Kidney (tissue), 14 donors: ENCODE measurements around the gene DSG4. TPM values are rescaled to one million over a fixed set of nuclear protein-coding genes. Genes with fewer than 3 reads are reported as not detected.

Experiments
- DNase-seq, 5 donors: peaks; one replicate each; pipeline ENCODE4 v3.0.0-alpha.2; 2013 to 2020
- FAIRE-seq: peaks from 2 replicates; lab custom pipeline; 2012; peaks lifted over from hg19 to GRCh38; lab: Jason Lieb, UNC
- H3K27ac ChIP-seq, 2 donors: one replicate each; pipeline ENCODE4 v1.7.0; 2013; ENCODE audit warnings: low read depth in 2 of 2, low read length in 2 of 2, inconsistent platforms in 1 of 2
- H3K27me3 ChIP-seq: one replicate; pipeline ENCODE4 v1.7.1; 2013; ENCODE audit warnings: low read length, inconsistent platforms; ENCODE audit not compliant: control insufficient read depth, insufficient read depth
- H3K36me3 ChIP-seq, 3 donors: one replicate each; pipeline versions ENCODE4 v1.7.0 to v1.7.1; 2013; ENCODE audit warnings: low read length in 3 of 3, control low read depth in 1 of 3, inconsistent platforms in 1 of 3; ENCODE audit not compliant: insufficient read depth in 3 of 3, control insufficient read depth in 2 of 3
- H3K4me1 ChIP-seq, 3 donors: one replicate each; pipeline versions ENCODE4 v1.7.0 to v1.7.1; 2013; ENCODE audit warnings: low read length in 3 of 3, inconsistent platforms in 1 of 3, low read depth in 1 of 3; ENCODE audit not compliant: control insufficient read depth in 2 of 3, insufficient read depth in 2 of 3
- H3K4me3 ChIP-seq, 3 donors: one replicate each; pipeline versions ENCODE4 v1.7.0 to v1.8.1; 2013; ENCODE audit warnings: low read length in 3 of 3, control low read depth in 1 of 3, inconsistent platforms in 1 of 3
- H3K9ac ChIP-seq, 3 donors: one replicate each; pipeline versions ENCODE4 v1.7.0 to v1.7.1; 2013; ENCODE audit warnings: low read length in 3 of 3, control low read depth in 1 of 3, inconsistent platforms in 1 of 3
- H3K9me3 ChIP-seq, 3 donors: one replicate each; pipeline versions ENCODE4 v1.7.0 to v1.7.1; 2013; ENCODE audit warnings: low read length in 3 of 3, control low read depth in 1 of 3, inconsistent platforms in 1 of 3; ENCODE audit not compliant: control insufficient read depth in 2 of 3, insufficient read depth in 1 of 3
- intact Hi-C: fragments of 100-400 bp; cut with DNase I; formaldehyde crosslinking; loops from one replicate; pipeline ENCODE4 v1.11.1; 2022
- polyA plus RNA-seq: library from polyadenylated mRNA; stranded (reverse); fragments of 350-450 nt; fragmentation: Illumina TruSeq; extraction: RNeasy Lipid Tissue Mini Kit (QIAGEN cat#74804); gene quantifications from one replicate; pipeline ENCODE4 v1.2.3, GENCODE V29; 2014; ENCODE audit warnings: low read depth, low replicate concordance; ENCODE audit not compliant: insufficient read depth
- total RNA-seq: library from RNA; stranded (reverse); fragmentation: NEBNext Ultra II Directional; extraction: Animal tissue kit (Norgen Biotek cat#: 25700); gene quantifications from one replicate; pipeline ENCODE4 v1.2.1, GENCODE V29; 2021
- TF ChIP-seq, protein P1 (sequence below): IDR thresholded peaks from 3 replicates; pipeline ENCODE4 v1.5.1; 2012; ENCODE audit warnings: mild to moderate bottlenecking, moderate library complexity, borderline replicate concordance; ENCODE audit not compliant: insufficient read depth; ENCODE audit errors: extremely low read depth
- donor health status: control.
- donor health status: control.
- donor health status: control.
- donor health status: control.
- donor health status: control.
- donor health status: DM: yes; HTN: yes; CAD: no.
- donor health status: Normal renal cell carcinoma (clear cell type).

DSG4 gene
- total and polyA plus RNA-seq, 2 donors from 2014 or later, result not detected

DNA sequence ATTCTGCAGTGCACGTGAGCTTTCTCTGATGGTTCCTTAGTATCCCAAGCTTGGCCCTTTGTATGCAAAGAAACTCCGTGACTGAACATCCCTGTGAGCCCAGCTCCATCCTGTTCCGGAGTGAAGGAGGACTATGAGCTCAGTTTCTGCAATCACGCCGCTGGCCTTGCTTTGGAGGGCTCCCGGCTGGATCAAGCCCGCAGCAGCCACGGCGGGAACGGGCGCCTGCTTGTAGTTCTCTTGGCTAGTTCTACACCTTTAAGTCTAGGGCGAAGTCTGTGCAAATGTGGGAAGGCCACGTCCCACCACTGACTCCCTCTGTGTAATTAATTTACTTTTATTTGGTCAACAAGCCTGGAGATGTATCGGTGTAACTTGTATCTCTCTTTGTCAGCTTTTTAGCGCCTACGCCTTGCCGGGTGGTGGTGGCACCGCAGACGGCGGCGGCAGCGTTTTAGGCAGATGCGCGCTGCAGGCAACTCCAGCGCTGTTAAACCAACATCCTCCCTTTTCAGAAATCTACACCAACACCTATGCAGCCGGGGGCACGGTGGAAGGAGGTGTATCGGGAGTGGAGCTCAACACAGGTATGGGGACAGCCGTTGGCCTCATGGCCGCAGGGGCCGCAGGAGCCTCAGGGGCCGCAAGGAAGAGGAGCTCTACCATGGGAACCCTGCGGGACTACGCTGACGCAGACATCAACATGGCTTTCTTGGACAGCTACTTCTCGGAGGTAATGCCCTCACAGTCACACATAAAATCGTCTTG, 34.3 kb downstream of the DSG4 start:
- Histone ChIP-seq H3K27ac (no peak overlapping the region), H3K27me3 (no peaks in the 10 kb centered on the region), H3K4me1 (no peaks in the 10 kb centered on the region), H3K36me3 (no peaks in the 10 kb centered on the region), H3K9me3 (peaks cover 0 to 5% (median 0%) of the 10 kb centered on the region in 3 donors), H3K4me3 (peak overlapping the region in 1 of 3 donors; percentile 24), H3K9ac (no peak overlapping the region)
- TF ChIP-seq, protein P1, sequence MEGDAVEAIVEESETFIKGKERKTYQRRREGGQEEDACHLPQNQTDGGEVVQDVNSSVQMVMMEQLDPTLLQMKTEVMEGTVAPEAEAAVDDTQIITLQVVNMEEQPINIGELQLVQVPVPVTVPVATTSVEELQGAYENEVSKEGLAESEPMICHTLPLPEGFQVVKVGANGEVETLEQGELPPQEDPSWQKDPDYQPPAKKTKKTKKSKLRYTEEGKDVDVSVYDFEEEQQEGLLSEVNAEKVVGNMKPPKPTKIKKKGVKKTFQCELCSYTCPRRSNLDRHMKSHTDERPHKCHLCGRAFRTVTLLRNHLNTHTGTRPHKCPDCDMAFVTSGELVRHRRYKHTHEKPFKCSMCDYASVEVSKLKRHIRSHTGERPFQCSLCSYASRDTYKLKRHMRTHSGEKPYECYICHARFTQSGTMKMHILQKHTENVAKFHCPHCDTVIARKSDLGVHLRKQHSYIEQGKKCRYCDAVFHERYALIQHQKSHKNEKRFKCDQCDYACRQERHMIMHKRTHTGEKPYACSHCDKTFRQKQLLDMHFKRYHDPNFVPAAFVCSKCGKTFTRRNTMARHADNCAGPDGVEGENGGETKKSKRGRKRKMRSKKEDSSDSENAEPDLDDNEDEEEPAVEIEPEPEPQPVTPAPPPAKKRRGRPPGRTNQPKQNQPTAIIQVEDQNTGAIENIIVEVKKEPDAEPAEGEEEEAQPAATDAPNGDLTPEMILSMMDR, result no peak
- intact Hi-C loops, result no loop called here
- DNase-seq (peak in 2 of 5 donors; percentile 39 to 51), FAIRE-seq (no peak)

DNA sequence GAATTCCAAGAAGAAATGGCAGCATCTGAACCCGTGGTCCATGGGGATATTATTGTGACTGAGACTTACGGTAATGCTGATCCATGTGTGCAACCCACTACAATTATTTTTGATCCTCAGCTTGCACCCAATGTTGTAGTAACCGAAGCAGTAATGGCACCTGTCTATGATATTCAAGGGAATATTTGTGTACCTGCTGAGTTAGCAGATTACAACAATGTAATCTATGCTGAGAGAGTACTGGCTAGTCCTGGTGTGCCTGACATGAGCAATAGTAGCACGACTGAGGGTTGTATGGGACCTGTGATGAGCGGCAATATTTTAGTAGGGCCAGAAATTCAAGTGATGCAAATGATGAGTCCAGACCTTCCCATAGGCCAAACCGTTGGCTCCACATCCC, 36.6 kb downstream of the DSG4 start:
- Histone ChIP-seq H3K4me1 (no peaks in the 10 kb centered on the region), H3K9ac (no peak overlapping the region), H3K27me3 (no peaks in the 10 kb centered on the region), H3K4me3 (no peak overlapping the region), H3K27ac (no peak overlapping the region), H3K9me3 (peaks cover 0 to 5% (median 0%) of the 10 kb centered on the region in 3 donors), H3K36me3 (no peaks in the 10 kb centered on the region)
- DNase-seq, result no peak
- TF ChIP-seq, protein P1, result no peak
- no peak for FAIRE-seq
- intact Hi-C loops, result no loop called here

DNA sequence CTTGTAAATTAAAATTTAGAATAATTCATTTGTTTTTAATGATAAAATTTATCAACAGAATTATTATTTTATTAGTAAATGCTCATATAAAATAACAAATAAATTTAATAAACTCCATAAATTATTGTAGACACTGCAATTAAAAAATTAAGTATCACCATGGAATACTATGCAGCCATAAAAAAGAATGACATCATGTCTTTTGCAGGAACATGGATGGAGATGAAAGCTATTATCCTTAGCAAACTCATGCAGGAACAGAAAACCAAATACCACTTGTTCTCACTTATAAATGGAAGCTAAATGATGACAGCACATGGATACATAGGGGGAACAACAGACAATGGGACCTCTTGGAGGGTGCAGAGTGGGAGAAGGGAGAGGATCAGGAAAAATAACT, 41.3 kb downstream of the DSG4 start:
- DNase-seq (no peak), FAIRE-seq (no peak)
- intact Hi-C loops, result no loop called here

More for the DNA sequence above, 41.3 kb downstream of the DSG4 start:
- no peaks in the 10 kb centered on the region for H3K9me3 ChIP-seq
- no peak overlapping the region for H3K9ac ChIP-seq
- no peak overlapping the region for H3K4me3 ChIP-seq
- H3K27ac ChIP-seq, result no peak overlapping the region
- H3K27me3 ChIP-seq, result no peaks in the 10 kb centered on the region
- no peaks in the 10 kb centered on the region for H3K36me3 ChIP-seq
- TF ChIP-seq, protein P1, result no peak
- H3K4me1 ChIP-seq, result no peaks in the 10 kb centered on the region
